GDM1 (cell line): ENCODE data around the gene PEF1.

Source experiments
- DNase-seq: peaks from one replicate; lab custom pipeline; 2025; lab: John Stamatoyannopoulos, UW

The PEF1 gene

DNA sequence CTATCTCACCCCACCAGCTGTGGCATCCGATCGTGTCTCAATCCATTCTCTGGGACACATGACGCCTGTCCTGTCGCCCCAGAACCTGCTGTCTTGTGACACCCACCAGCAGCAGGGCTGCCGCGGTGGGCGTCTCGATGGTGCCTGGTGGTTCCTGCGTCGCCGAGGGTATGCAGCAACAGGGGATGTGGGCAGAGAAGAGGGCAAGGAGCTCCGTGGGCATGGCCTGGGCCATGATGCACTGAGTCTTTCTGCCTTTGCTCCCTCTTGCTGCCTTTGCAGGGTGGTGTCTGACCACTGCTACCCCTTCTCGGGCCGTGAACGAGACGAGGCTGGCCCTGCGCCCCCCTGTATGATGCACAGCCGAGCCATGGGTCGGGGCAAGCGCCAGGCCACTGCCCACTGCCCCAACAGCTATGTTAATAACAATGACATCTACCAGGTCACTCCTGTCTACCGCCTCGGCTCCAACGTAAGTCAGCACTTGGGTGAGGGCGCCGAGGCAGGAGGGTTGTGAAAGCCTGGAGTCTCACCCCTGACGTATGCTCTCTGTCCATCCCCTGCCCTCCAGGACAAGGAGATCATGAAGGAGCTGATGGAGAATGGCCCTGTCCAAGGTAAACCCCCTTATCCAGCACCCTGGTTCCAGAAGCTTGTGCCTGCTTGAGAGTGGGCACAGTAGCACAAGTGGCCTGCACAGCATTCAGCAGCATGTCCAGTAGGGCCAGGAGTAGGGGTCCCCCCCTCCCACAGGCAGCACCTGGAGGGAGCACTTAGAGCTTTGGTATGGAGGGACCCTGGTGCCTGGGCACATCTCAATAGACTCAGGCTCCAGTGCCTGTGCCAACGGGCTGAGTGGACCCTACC lies 59.6 kb downstream of the PEF1 start:
- DNase-seq = no peak

DNA sequence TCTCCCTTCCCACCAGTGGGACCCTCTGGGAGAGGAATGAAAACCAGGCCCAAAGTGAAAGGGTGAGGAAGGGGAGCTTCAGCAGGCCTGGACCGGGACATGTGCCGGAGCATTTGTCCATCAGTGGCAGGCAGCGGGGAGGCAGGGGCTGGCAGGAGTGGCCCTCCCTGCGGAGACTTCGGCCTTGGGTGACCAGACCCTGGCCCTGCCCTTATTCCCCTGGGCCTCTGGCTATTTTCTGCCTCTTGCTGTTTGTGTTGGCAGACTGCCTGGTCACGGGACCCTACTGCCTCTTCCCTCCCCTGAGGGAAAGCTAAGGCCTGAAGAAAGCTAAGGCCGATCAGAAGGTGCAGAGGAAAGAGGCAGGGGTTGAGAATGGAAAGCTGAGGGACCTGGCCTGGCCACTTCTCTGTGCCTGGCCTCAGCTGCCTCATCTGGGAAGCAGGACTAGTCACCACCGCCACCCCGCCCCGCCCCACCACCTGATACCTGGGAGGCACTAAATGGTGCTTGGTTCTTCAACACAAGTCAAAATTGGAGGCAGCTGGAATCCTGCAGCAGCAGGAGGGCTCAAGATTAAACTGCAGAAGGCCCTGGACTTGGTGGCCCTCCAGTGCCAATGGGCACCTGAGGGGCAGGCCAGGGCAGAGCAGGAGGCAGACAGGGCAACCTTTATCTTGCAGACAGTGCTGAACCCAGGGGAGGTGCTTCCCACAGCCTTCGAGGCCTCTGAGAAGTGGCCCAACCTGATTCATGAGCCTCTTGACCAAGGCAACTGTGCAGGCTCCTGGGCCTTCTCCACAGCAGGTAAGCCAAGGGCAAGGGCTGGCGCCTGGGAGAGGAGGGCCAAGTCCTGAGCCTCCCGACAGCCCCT lies 60.4 kb downstream of the PEF1 start:
- no peak for DNase-seq

DNA sequence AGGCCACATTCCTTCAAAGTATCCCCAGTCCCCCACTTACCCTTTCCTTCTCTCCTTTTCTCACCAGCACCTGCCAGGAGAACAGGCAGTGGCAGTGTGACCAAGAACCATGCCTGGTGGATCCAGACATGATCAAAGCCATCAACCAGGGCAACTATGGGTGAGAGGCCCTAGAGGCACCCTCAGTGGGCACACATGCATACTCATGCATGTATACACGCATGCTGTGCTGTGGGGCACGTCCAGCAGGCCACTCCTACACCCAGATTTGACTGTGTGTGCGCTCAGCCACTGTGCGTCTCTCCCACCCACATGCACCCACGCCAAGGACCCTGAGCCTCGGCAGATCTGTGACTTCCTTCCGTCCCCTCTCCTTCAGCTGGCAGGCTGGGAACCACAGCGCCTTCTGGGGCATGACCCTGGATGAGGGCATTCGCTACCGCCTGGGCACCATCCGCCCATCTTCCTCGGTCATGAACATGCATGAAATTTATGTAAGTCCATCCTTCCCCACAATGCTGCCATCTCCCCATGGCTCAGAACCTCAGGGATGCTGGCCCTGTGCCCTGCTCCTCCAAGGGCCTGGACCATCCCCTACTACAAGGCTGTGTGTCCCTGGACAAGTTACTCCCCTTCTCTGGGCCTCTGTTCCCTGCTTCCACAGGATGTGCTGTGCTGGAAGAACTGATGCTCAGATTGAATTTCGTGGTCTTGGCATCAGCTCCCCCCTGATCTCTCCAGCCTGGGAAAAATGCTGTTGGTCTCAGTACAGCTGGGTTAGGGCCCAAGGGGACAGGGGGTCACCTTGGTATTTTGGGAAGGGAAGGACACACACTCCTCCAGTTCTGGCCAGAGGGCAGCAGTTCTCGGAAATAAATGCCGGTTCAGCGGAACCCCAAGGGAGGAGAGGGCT lies 61.3 kb downstream of the PEF1 start:
- DNase-seq = no peak

DNA sequence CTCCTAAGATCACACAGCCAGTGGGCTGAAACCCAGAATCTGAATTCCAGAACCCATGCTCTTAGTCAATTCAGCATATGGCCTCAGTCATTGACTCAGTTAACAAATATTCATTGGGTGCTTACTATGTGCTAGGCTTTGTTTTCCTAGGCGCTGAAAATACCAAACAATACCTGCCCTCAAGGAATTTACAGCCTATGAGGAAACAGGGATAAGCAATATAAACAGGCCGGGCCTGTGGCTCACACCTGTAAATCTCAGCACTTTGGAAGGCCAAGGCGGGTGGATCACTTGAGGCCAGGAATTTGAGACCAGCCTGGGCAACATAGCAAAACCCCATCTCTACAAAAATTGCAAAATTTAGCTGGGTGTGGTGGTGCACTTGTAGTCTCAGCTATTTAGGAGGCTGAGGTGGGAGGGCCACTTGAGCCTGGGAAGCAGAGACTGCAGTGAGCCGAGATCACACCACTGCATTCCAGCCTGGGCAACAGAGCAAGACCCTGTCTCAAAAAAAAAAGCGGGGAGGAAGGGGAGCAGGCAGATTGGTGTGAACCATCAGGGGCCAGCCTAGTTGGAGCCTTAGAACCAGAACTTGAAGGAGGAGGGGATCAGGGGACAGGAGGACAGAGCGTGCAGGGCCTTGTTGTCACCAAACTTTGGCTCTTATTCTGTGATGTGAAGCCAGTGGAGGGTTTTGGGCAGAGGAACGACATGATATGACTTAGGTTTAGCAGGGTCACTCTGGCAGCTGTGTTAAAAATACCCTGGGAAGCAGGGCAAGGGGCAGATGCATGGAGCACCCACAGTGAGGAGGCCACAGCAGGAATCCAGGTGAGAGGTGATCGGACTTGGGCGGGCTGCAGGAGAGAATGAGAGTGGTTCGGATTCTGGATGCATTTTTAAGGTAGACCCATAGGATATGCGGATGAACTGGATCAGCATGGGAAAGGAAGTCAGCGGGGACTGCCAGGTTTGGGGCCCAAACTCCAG lies 62.6 kb downstream of the PEF1 start:
- no peak for DNase-seq

DNA sequence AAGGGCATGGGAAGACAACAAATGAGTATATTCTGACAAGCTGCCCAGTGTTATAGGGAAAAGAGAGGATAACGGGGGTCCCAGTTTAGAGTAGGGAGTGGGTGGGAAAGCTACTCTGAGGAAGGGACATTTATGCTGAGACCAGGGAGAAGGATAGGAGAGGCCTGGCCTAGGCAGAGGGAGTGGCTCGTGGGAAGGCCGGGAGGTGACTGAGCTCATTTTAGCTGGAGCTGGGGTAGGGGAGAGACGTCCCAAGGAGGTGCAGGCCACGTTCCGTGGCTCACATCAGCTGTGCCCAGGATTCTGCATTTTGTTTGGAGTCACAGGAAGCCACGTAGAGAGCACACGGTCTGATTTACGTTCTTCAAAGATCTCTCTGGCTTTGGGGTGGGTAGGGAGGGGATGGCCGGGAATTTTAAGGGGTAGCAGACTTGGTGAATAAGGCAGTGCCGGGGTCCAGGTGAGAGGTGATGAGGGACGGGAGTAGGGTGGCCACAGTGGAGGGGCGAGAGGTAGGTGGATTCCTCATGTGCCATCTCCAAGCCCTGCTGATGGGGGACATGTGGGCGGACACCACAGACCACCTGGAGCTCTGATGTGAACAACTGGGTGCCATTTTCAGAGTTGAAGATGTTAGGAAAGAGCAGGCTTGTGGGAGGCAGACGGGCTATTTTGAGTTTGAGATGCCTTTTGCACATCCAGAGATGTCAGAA lies 63.6 kb downstream of the PEF1 start:
- DNase-seq = no peak

DNA sequence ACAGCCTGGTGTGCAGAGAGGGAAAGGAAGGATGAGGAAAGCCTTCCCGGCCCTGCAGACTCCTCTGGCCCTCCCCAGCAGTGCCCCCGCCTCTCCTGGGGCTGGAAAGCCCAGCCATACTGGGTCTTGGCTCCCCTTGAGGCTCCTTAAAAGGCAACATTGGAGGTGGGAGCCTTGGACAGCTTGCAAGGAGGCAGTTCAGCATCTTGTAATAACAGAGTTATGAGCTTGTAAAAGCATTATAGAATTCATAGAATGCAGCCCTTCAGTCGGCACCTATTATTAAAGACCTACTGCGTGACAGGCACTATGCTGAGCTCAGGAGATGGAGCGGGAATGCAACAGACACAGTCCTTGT lies 64.2 kb downstream of the PEF1 start:
- DNase-seq = no peak
